Transverse colon (tissue), 4 donors: Measurements from ENCODE around the gene TSHZ3. TPM values are rescaled to one million over a fixed set of nuclear protein-coding genes. Genes with fewer than 3 reads are reported as not detected.

Experiments used
- DNase-seq: peaks from one replicate; pipeline ENCODE4 v3.0.0-alpha.2; 2019
- H3K27ac ChIP-seq, 4 donors: fragments of 200-600 bp; sonication (generic); 2 replicates each; pipeline ENCODE4 v1.5.1; 2016 to 2018; ENCODE audit warnings: inconsistent platforms in 4 of 4
- H3K27me3 ChIP-seq: fragments of 200-600 bp; sonication (generic); 2 replicates; pipeline ENCODE4 v1.5.1; 2017; ENCODE audit warnings: inconsistent platforms
- H3K36me3 ChIP-seq, 4 donors: fragments of 200-600 bp; sonication (generic); 2 replicates each; pipeline ENCODE4 v1.5.1; 2017 to 2019; ENCODE audit warnings: inconsistent platforms in 4 of 4
- H3K4me1 ChIP-seq, 4 donors: fragments of 200-600 bp; sonication (generic); 2 replicates each; pipeline ENCODE4 v1.5.1; 2017 to 2020; ENCODE audit warnings: inconsistent platforms in 4 of 4
- H3K4me3 ChIP-seq, 4 donors: fragments of 200-600 bp; sonication (generic); 1 replicate in 1 of 4; 2 replicates in 3 of 4; pipeline versions ENCODE4 v1.5.1 to v1.6.1; 2017 to 2019; ENCODE audit warnings: inconsistent platforms in 4 of 4
- H3K9me3 ChIP-seq, 2 donors: fragments of 200-600 bp; sonication (generic); 2 replicates each; pipeline ENCODE4 v1.5.1; 2017 to 2019; ENCODE audit warnings: inconsistent platforms in 2 of 2
- EP300 ChIP-seq: sonication (generic); formaldehyde crosslinking; IDR thresholded peaks from one replicate; pipeline ENCODE4 v1.6.1; 2017; ENCODE audit warnings: antibody characterized with exemption, low read depth
- POLR2A ChIP-seq: fragments of 450-650 bp; IDR thresholded peaks from one replicate; pipeline ENCODE4 v1.6.1; 2016; ENCODE audit warnings: antibody characterized with exemption, mild to moderate bottlenecking, moderate library complexity
- POLR2AphosphoS5 ChIP-seq, 3 donors: sonication (generic); formaldehyde crosslinking; IDR thresholded peaks; one replicate each; pipeline ENCODE4 v1.6.1; 2016; ENCODE audit warnings: antibody characterized with exemption in 3 of 3
- WGBS, 2 donors: methylation state at CpG; one replicate each; pipeline ENCODE4 v1.1.5; 2018; ENCODE audit warnings: low coverage in 1 of 2; 5-methylcytosine and 5-hydroxymethylcytosine counted together
- in situ Hi-C, 4 donors: fragments of 200-750 bp; cut with MboI; loops; one replicate each; pipeline versions ENCODE4 v1.15.0 to v1.15.1; 2017; ENCODE audit warnings: low sequenced_read_pairs in 3 of 4, low pct_ligation_motif_present in 1 of 4, low pct_unique_long_range_greater_than_20kb in 1 of 4
- intact Hi-C: fragments of 100-400 bp; cut with DNase I; formaldehyde crosslinking; loops from one replicate; pipeline ENCODE4 v1.15.1; 2023; ENCODE audit warnings: low total_unique reads
- total RNA-seq, 4 donors: library from RNA; depleted of rRNA; stranded (reverse); fragments of >200 nt; gene quantifications; one replicate each; pipeline ENCODE4 v1.1.0, GENCODE V29; 2016
- TF ChIP-seq, protein P1 (sequence below), 5 experiments: fragments of 200-600 bp in 3 of 5; fragments of 450-650 bp in 2 of 5; sonication (generic) in 3 of 5; IDR thresholded peaks; 1 replicate in 2 of 5; 2 replicates in 3 of 5; pipeline ENCODE4 v1.5.1; 2016 to 2017; ENCODE audit warnings: antibody characterized with exemption in 5 of 5, inconsistent platforms in 3 of 5, mild to moderate bottlenecking in 2 of 5, moderate library complexity in 1 of 5

The TSHZ3 gene
- total RNA-seq, 4 donors from 2014 or later = 3.0 to 6.4 (median 4.6) TPM

DNA sequence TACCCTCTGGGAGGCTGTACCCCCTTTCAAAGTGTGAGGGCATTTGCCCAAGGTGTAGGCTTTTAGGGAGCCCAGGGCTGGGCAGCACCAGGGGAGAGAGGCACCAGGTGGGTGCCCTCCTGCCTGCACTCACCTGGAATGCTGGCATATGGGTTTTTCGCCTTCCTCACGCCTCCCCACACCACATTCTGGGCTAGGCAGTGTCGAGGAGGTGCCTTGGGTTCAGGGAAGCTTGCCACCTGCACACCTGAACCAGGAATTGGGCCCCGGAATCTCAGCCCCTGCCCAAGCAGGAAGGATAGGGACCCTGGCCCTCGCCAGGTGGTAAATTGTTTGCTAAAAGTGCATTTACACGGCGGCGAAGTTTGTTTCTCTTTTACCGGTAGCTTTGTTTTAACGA lies 5.1 kb upstream of the TSHZ3 start:
- H3K4me3 ChIP-seq = no peak overlapping the region
- peaks cover 86% of the 10 kb centered on the region for H3K27me3 ChIP-seq
- H3K4me1 ChIP-seq = peaks cover 0 to 32% (median 16%) of the 10 kb centered on the region in 4 donors
- 47 to 63% methylated on average over 7 to 10 of the region's 10 CpGs for WGBS, 2 donors
- TF ChIP-seq, protein P1, sequence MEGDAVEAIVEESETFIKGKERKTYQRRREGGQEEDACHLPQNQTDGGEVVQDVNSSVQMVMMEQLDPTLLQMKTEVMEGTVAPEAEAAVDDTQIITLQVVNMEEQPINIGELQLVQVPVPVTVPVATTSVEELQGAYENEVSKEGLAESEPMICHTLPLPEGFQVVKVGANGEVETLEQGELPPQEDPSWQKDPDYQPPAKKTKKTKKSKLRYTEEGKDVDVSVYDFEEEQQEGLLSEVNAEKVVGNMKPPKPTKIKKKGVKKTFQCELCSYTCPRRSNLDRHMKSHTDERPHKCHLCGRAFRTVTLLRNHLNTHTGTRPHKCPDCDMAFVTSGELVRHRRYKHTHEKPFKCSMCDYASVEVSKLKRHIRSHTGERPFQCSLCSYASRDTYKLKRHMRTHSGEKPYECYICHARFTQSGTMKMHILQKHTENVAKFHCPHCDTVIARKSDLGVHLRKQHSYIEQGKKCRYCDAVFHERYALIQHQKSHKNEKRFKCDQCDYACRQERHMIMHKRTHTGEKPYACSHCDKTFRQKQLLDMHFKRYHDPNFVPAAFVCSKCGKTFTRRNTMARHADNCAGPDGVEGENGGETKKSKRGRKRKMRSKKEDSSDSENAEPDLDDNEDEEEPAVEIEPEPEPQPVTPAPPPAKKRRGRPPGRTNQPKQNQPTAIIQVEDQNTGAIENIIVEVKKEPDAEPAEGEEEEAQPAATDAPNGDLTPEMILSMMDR (IDR thresholded peaks at IDR 0.05) = no peak
- TF ChIP-seq POLR2AphosphoS5 (IDR thresholded peaks at IDR 0.05) (no peak), EP300 (no peak), POLR2A (no peak)
- intact Hi-C loops (no loop called here), in situ Hi-C loops (loop anchor here in 2 of 4 donors (25.0 kb wide), 2 partner anchors 567 to 667 kb away; no protein-coding TSS in a partner anchor)
- DNase-seq = no peak
- H3K36me3 ChIP-seq = no peaks in the 10 kb centered on the region
- H3K27ac ChIP-seq = no peak overlapping the region
- H3K9me3 ChIP-seq = no peaks in the 10 kb centered on the region

- no peak overlapping the region for H3K27ac ChIP-seq
- H3K36me3 ChIP-seq = no peaks in the 10 kb centered on the region
- DNase-seq = no peak
- intact Hi-C loops (no loop called here), in situ Hi-C loops (loop anchor here in 2 of 4 donors (25.0 kb wide), 2 partner anchors 567 to 667 kb away; no protein-coding TSS in a partner anchor)
- WGBS, 2 donors = 24 to 80% methylated on average over 2 to 10 of the region's 10 CpGs
- H3K4me1 ChIP-seq = peaks cover 0 to 32% (median 16%) of the 10 kb centered on the region in 4 donors
- no peak for TF ChIP-seq POLR2A
- TF ChIP-seq EP300 = no peak
- TF ChIP-seq POLR2AphosphoS5 (IDR thresholded peaks at IDR 0.05) = no peak
- no peaks in the 10 kb centered on the region for H3K9me3 ChIP-seq
- peaks cover 91% of the 10 kb centered on the region for H3K27me3 ChIP-seq
- no peak overlapping the region for H3K4me3 ChIP-seq
Observed at GRCh38 chr19:31353833-31354232, 4.6 kb upstream of the TSHZ3 start.

DNA sequence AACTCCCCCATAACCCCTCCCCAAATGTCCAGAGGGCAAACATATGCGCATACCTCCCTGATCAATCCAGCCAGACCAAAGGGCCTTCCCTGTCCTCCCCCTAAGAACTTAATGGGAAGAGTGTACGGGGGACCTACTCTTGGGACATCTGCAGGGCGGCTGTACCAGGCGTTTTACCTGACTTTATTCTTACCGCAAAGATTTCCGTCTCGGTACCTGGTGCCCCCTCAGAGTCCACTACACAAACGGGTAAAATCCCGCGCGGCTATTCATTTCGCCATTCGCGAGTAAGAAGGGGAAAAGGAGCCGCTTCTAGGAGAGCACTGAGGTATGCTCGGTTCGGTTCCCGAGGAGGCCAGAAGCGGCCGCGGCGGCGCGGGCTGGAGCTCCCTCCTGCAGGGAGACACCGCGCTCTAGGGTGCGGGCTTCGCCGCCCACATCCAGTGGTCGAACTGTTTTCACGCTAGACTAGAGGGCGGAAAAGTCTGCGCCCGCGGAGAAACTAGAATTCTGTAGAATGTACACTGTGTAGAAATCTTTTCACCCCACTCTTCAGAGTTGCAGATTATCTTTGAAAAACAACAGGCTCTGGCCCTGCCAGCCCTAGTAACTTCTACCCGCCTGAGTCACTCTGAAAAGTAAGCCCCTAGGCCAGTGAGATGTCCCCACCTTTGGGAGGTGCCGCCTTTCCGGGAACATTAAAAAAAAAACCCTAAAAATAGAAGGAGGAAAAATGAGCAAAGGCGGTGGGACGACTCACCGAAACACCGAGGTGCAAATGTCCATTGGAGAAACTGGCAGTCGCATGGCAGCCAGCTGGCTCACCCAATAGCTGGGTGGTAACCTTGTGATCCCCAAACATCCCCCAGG lies 3.8 kb upstream of the TSHZ3 start:
- intact Hi-C loops (no loop called here), in situ Hi-C loops (loop anchor here in 2 of 4 donors (25.0 kb wide), 2 partner anchors 566 to 666 kb away; no protein-coding TSS in a partner anchor)
- Histone ChIP-seq H3K27ac (no peak overlapping the region), H3K36me3 (no peaks in the 10 kb centered on the region), H3K9me3 (no peaks in the 10 kb centered on the region), H3K4me1 (peaks cover 0 to 35% (median 17%) of the 10 kb centered on the region in 4 donors), H3K27me3 (peaks cover 96% of the 10 kb centered on the region), H3K4me3 (no peak overlapping the region)
- no peak for DNase-seq
- 38 to 46% methylated on average over 17 to 43 of the region's 43 CpGs for WGBS, 2 donors
- TF ChIP-seq POLR2A (no peak), EP300 (no peak), POLR2AphosphoS5 (IDR thresholded peaks at IDR 0.05) (no peak)
- TF ChIP-seq, protein P1 (IDR thresholded peaks at IDR 0.05) = no peak

GRCh38 chr19:31352296-31352781 lies 3.1 kb upstream of the TSHZ3 start:
- H3K9me3 ChIP-seq = no peaks in the 10 kb centered on the region
- peak overlapping the region; percentile 93 to 97 (median 96) for H3K27ac ChIP-seq
- WGBS, 2 donors = 43 to 47% methylated on average over 3 to 14 of the region's 14 CpGs
- in situ Hi-C loops = loop anchor here in 2 of 4 donors (25.0 kb wide), 2 partner anchors 565 to 665 kb away; no protein-coding TSS in a partner anchor
- no peak for TF ChIP-seq POLR2A
- TF ChIP-seq EP300 = no peak
- no peak for TF ChIP-seq POLR2AphosphoS5 (IDR thresholded peaks at IDR 0.05)
- TF ChIP-seq, protein P1 (IDR thresholded peaks at IDR 0.05) = no peak
- no peaks in the 10 kb centered on the region for H3K36me3 ChIP-seq
- intact Hi-C loops = no loop called here
- peak overlapping the region in 1 of 4 donors; percentile 97 for H3K4me3 ChIP-seq
- H3K4me1 ChIP-seq = peaks cover 0 to 42% (median 18%) of the 10 kb centered on the region in 4 donors
- peaks cover 96% of the 10 kb centered on the region for H3K27me3 ChIP-seq
- no peak for DNase-seq
